Ascending aorta (tissue), 2 donors: Measurements from ENCODE around the gene JMY. TPM values are rescaled to one million over a fixed set of nuclear protein-coding genes. Genes with fewer than 3 reads are reported as not detected.

ENCODE experiments used
- DNase-seq, 2 donors: peaks; one replicate each; pipeline ENCODE4 v3.0.0-alpha.2; 2019; ENCODE audit warnings: low spot score in 2 of 2
- H3K27ac ChIP-seq, 2 donors: fragments of 200-600 bp; sonication (generic); one replicate each; pipeline ENCODE4 v1.5.1; 2016 to 2017; ENCODE audit warnings: mild to moderate bottlenecking in 1 of 2
- H3K27me3 ChIP-seq: fragments of 200-600 bp; sonication (generic); one replicate; pipeline ENCODE4 v1.5.1; 2017
- H3K36me3 ChIP-seq, 2 donors: fragments of 200-600 bp; sonication (generic); one replicate each; pipeline ENCODE4 v1.5.1; 2016
- H3K4me1 ChIP-seq, 2 donors: fragments of 200-600 bp; sonication (generic); one replicate each; pipeline ENCODE4 v1.5.1; 2016 to 2017; ENCODE audit warnings: mild to moderate bottlenecking in 1 of 2
- H3K4me3 ChIP-seq, 2 donors: fragments of 200-600 bp; sonication (generic); one replicate each; pipeline ENCODE4 v1.5.1; 2016 to 2017; ENCODE audit warnings: mild to moderate bottlenecking in 1 of 2
- H3K9me3 ChIP-seq, 2 donors: fragments of 200-600 bp; sonication (generic); one replicate each; pipeline ENCODE4 v1.5.1; 2016
- CTCF ChIP-seq, 3 experiments: fragments of 200-600 bp in 2 of 3; fragments of 450-650 bp in 1 of 3; sonication (generic) in 2 of 3; IDR thresholded peaks; one replicate each; pipeline ENCODE4 v1.5.1; 2016 to 2019; ENCODE audit warnings: antibody characterized with exemption in 3 of 3, mild to moderate bottlenecking in 1 of 3, moderate library complexity in 1 of 3
- intact Hi-C: fragments of 100-400 bp; cut with DNase I; formaldehyde crosslinking; loops from one replicate; pipeline ENCODE4 v1.15.1; 2023
- total RNA-seq: library from RNA; depleted of rRNA; stranded (reverse); fragments of >200 nt; gene quantifications from one replicate; pipeline ENCODE4 v1.1.0, GENCODE V29; 2016

Gene JMY
- total RNA-seq, 1 donor from 2014 or later = 5.2 TPM

GRCh38 chr5:79209505-79209904 lies 26.4 kb upstream of the JMY start:
- intact Hi-C loops = no loop called here
- no peak for TF ChIP-seq CTCF (IDR thresholded peaks at IDR 0.05)

GRCh38 chr5:79224286-79224984 lies 11.5 kb upstream of the JMY start:
- H3K9me3 ChIP-seq = no peaks in the 10 kb centered on the region
- no peaks in the 10 kb centered on the region for H3K27me3 ChIP-seq
- H3K36me3 ChIP-seq = no peaks in the 10 kb centered on the region
- TF ChIP-seq CTCF (IDR thresholded peaks at IDR 0.05) = no peak
- no peak overlapping the region for H3K27ac ChIP-seq
- H3K4me1 ChIP-seq = no peaks in the 10 kb centered on the region
- H3K4me3 ChIP-seq = no peak overlapping the region
- DNase-seq = no peak
- intact Hi-C loops = no loop called here

More at GRCh38 chr5:79209505-79209904, 26.4 kb upstream of the JMY start:
- no peaks in the 10 kb centered on the region for H3K9me3 ChIP-seq
- no peaks in the 10 kb centered on the region for H3K4me1 ChIP-seq
- no peak overlapping the region for H3K4me3 ChIP-seq
- H3K36me3 ChIP-seq = no peaks in the 10 kb centered on the region
- no peaks in the 10 kb centered on the region for H3K27me3 ChIP-seq
- no peak for DNase-seq
- no peak overlapping the region for H3K27ac ChIP-seq

- TF ChIP-seq CTCF (IDR thresholded peaks at IDR 0.05) = no peak
- intact Hi-C loops = no loop called here
- no peaks in the 10 kb centered on the region for H3K27me3 ChIP-seq
- no peaks in the 10 kb centered on the region for H3K9me3 ChIP-seq
- H3K4me3 ChIP-seq = no peak overlapping the region
- no peak overlapping the region for H3K27ac ChIP-seq
- no peak for DNase-seq
- H3K4me1 ChIP-seq = no peaks in the 10 kb centered on the region
- H3K36me3 ChIP-seq = no peaks in the 10 kb centered on the region
Observed at GRCh38 chr5:79225026-79225425, 10.9 kb upstream of the JMY start.

GRCh38 chr5:79225441-79225840 lies 10.5 kb upstream of the JMY start:
- H3K4me1 ChIP-seq = no peaks in the 10 kb centered on the region
- no peaks in the 10 kb centered on the region for H3K27me3 ChIP-seq
- H3K27ac ChIP-seq = no peak overlapping the region
- intact Hi-C loops = no loop called here
- DNase-seq = no peak
- no peaks in the 10 kb centered on the region for H3K9me3 ChIP-seq
- H3K36me3 ChIP-seq = no peaks in the 10 kb centered on the region
- TF ChIP-seq CTCF (IDR thresholded peaks at IDR 0.05) = no peak
- H3K4me3 ChIP-seq = no peak overlapping the region

- no peak for TF ChIP-seq CTCF (IDR thresholded peaks at IDR 0.05)
- intact Hi-C loops = no loop called here
Observed at GRCh38 chr5:79227484-79228025, 8.4 kb upstream of the JMY start.

More at GRCh38 chr5:79227484-79228025, 8.4 kb upstream of the JMY start:
- DNase-seq = no peak
- Histone ChIP-seq H3K36me3 (no peaks in the 10 kb centered on the region), H3K9me3 (no peaks in the 10 kb centered on the region), H3K4me3 (no peak overlapping the region), H3K27ac (no peak overlapping the region), H3K4me1 (no peaks in the 10 kb centered on the region), H3K27me3 (no peaks in the 10 kb centered on the region)
